Occipital lobe (tissue), 2 donors: ENCODE measurements around the gene RASSF5. TPM values are rescaled to one million over a fixed set of nuclear protein-coding genes. Genes with fewer than 3 reads are reported as not detected.

Experiments
- DNase-seq: peaks from one replicate; lab custom pipeline; 2025; lab: John Stamatoyannopoulos, UW
- total RNA-seq: library from RNA; depleted of rRNA; stranded (reverse); fragments of >200 nt; gene quantifications from one replicate; pipeline ENCODE4 v1.2.3, GENCODE V29; 2014

Gene RASSF5
- total RNA-seq, 1 donor from 2014 or later = 0.62 TPM

GRCh38 chr1:206496131-206496793 is 11.1 kb upstream of the RASSF5 start:
- no peak for DNase-seq

GRCh38 chr1:206497363-206497762 is 10.0 kb upstream of the RASSF5 start:
- DNase-seq = no peak

- DNase-seq = no peak
These were observed 9.6 kb upstream of the RASSF5 start for GRCh38 chr1:206497774-206498173.

- no peak for DNase-seq
These were observed 8.6 kb upstream of the RASSF5 start for GRCh38 chr1:206498685-206499084.

GRCh38 chr1:206500046-206500445 is 7.3 kb upstream of the RASSF5 start:
- no peak for DNase-seq

- DNase-seq = no peak
These were observed 5.5 kb upstream of the RASSF5 start for GRCh38 chr1:206501881-206502280.

GRCh38 chr1:206502403-206502802 is 4.9 kb upstream of the RASSF5 start:
- DNase-seq = no peak

- no peak for DNase-seq
These were observed 4.5 kb upstream of the RASSF5 start for GRCh38 chr1:206502812-206503211.

GRCh38 chr1:206503591-206504362 is 3.6 kb upstream of the RASSF5 start:
- no peak for DNase-seq

- DNase-seq = no peak
These were observed 3.0 kb upstream of the RASSF5 start for GRCh38 chr1:206504363-206504713.

GRCh38 chr1:206505702-206506355 is 1.5 kb upstream of the RASSF5 start:
- no peak for DNase-seq

GRCh38 chr1:206506405-206507283 is 687 bp upstream of the RASSF5 start:
- DNase-seq = no peak

- no peak for DNase-seq
These were observed 979 bp downstream of the RASSF5 start for GRCh38 chr1:206508130-206508889.

GRCh38 chr1:206508956-206509355 is 1.6 kb downstream of the RASSF5 start:
- DNase-seq = no peak

GRCh38 chr1:206509612-206510257 is 2.4 kb downstream of the RASSF5 start:
- DNase-seq = no peak

GRCh38 chr1:206510371-206510770 is 3.0 kb downstream of the RASSF5 start:
- DNase-seq = no peak

- no peak for DNase-seq
These were observed 4.2 kb downstream of the RASSF5 start for GRCh38 chr1:206511362-206512057.

- no peak for DNase-seq
These were observed 4.9 kb downstream of the RASSF5 start for GRCh38 chr1:206512058-206512850.

- no peak for DNase-seq
These were observed 5.5 kb downstream of the RASSF5 start for GRCh38 chr1:206512851-206513180.
